DOHH2 (cell line): Measurements from ENCODE around the gene SNAPC3.

Experiments
- H3F3A ChIP-seq: fragments of 200-600 bp; sonication (generic), shearing (Covaris generic); 2 replicates; pipeline ENCODE4 v1.6.0; 2016; ENCODE audit warnings: antibody characterized with exemption, mild to moderate bottlenecking; ENCODE audit not compliant: control insufficient read depth, insufficient read depth
- H3K27ac ChIP-seq: fragments of 200-600 bp; sonication (generic); 2 replicates; pipeline ENCODE4 v1.5.1; 2014; ENCODE audit warnings: low read depth, mild to moderate bottlenecking, low read length, moderate library complexity
- H3K27me3 ChIP-seq: fragments of 200-600 bp; sonication (generic); 2 replicates; pipeline ENCODE4 v1.6.1; 2014; ENCODE audit warnings: mild to moderate bottlenecking, low read length, mixed read lengths; ENCODE audit not compliant: control insufficient read depth
- H3K36me3 ChIP-seq: fragments of 200-600 bp; sonication (generic); 2 replicates; pipeline ENCODE4 v1.6.1; 2014; ENCODE audit warnings: mild to moderate bottlenecking, low read length, moderate library complexity, mixed read lengths; ENCODE audit not compliant: control insufficient read depth
- H3K4me1 ChIP-seq: fragments of 200-600 bp; sonication (generic); 2 replicates; pipeline ENCODE4 v1.6.1; 2014; ENCODE audit warnings: mild to moderate bottlenecking, low read length, mixed read lengths; ENCODE audit not compliant: control insufficient read depth
- H3K4me2 ChIP-seq: fragments of 200-600 bp; sonication (generic); 2 replicates; pipeline ENCODE4 v1.6.0; 2014; ENCODE audit warnings: mild to moderate bottlenecking, low read length, moderate library complexity
- H3K4me3 ChIP-seq: fragments of 200-600 bp; sonication (generic); 2 replicates; pipeline ENCODE4 v1.5.1; 2014; ENCODE audit warnings: mild to moderate bottlenecking, low read length, mixed read lengths
- H3K79me2 ChIP-seq: fragments of 200-600 bp; sonication (generic); 2 replicates; pipeline ENCODE4 v1.6.1; 2014; ENCODE audit warnings: mild to moderate bottlenecking, low read length, mixed read lengths; ENCODE audit not compliant: control insufficient read depth
- H3K9me2 ChIP-seq: fragments of 200-600 bp; sonication (generic); replicated peaks from 2 replicates; pipeline ENCODE4 v1.6.1; 2014; ENCODE audit warnings: mild to moderate bottlenecking, low read length, mixed read lengths; ENCODE audit not compliant: control insufficient read depth
- H3K9me3 ChIP-seq: fragments of 200-600 bp; sonication (generic); 2 replicates; pipeline ENCODE4 v1.6.1; 2014; ENCODE audit warnings: antibody characterized with exemption, low read length, mixed read lengths; ENCODE audit not compliant: control insufficient read depth, insufficient read depth
- H4K20me1 ChIP-seq: fragments of 200-600 bp; sonication (generic); 2 replicates; pipeline ENCODE4 v1.6.0; 2014; ENCODE audit warnings: low read depth, mild to moderate bottlenecking, antibody characterized with exemption, low read length, moderate library complexity; ENCODE audit not compliant: control insufficient read depth, insufficient read depth
- CTCF ChIP-seq: fragments of 200-600 bp; sonication (generic); IDR thresholded peaks from one replicate; pipeline ENCODE4 v1.5.1; 2014; ENCODE audit warnings: antibody characterized with exemption, mild to moderate bottlenecking, low read depth, low read length; ENCODE audit not compliant: poor library complexity, severe bottlenecking
- EZH2phosphoT487 ChIP-seq: fragments of 200-600 bp; sonication (generic); IDR thresholded peaks from 2 replicates; pipeline ENCODE4 v1.6.1; 2017; ENCODE audit warnings: borderline replicate concordance, mild to moderate bottlenecking, antibody characterized with exemption, low read length, moderate library complexity, mixed read lengths

SNAPC3 gene

DNA sequence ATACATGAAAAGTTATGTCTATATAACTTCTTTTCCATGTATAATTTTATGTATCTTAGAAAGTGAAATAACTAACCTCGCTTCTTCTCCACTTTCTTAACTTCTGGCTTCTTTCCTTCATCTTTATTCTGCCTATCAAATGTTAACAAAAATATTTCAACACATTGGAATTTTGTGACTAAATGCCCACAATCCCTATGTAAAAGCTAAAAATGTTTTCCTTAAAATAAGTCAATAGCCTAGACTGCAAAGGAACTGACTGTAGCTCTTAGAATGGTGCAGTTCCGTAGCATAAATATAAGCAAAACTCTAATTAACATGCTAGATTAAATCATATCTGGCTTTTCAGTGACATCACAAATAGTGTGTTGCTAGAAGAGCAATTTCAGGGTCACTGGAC lies 47.2 kb downstream of the SNAPC3 start:
- no peak overlapping the region for H3K4me2 ChIP-seq
- H3K27ac ChIP-seq = no peak overlapping the region
- H3K9me2 ChIP-seq = no peaks in the 10 kb centered on the region
- H3K4me1 ChIP-seq = peaks cover 27% of the 10 kb centered on the region
- TF ChIP-seq EZH2phosphoT487 (no peak), CTCF (no peak)
- H3K4me3 ChIP-seq = no peak overlapping the region
- no peaks in the 10 kb centered on the region for H3K79me2 ChIP-seq
- H4K20me1 ChIP-seq = no peaks in the 10 kb centered on the region
- peaks cover 24% of the 10 kb centered on the region; the same call in 1 of the 2 replicates for H3F3A ChIP-seq
- H3K36me3 ChIP-seq = peaks cover 96% of the 10 kb centered on the region
- H3K27me3 ChIP-seq = no peaks in the 10 kb centered on the region
- H3K9me3 ChIP-seq = no peaks in the 10 kb centered on the region

- Histone ChIP-seq H3K36me3 (peaks cover 88% of the 10 kb centered on the region), H3K27me3 (no peaks in the 10 kb centered on the region), H3K9me2 (no peaks in the 10 kb centered on the region), H3K9me3 (no peaks in the 10 kb centered on the region), H3K4me2 (no peak overlapping the region), H3K4me1 (peaks cover 40% of the 10 kb centered on the region), H3K4me3 (no peak overlapping the region), H3F3A (peaks cover 20% of the 10 kb centered on the region; the same call in 1 of the 2 replicates), H3K79me2 (peaks cover 8% of the 10 kb centered on the region; the same call in 1 of the 2 replicates), H4K20me1 (no peaks in the 10 kb centered on the region), H3K27ac (no peak overlapping the region)
- no peak for TF ChIP-seq EZH2phosphoT487
- no peak for TF ChIP-seq CTCF
Observed at GRCh38 chr9:15475923-15476536, 53.4 kb downstream of the SNAPC3 start.

DNA sequence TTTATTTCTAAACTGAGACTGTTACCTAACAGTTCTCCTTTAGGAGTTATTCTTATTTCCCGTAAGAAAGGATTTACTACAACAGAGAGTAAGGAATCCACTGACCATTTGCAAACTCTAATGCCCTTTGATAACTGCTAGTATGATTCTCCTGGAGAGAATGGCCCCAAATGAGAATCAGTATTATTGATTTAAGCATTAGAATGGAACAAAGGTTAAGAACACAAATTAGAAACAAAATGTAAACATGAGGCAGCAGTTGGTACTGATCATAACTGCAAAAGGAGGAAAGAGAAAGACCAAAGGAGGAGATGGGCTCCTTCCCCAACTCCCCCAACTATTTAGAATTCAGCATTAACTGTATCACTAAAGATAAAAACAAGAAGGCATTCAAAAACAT lies 57.4 kb downstream of the SNAPC3 start:
- TF ChIP-seq CTCF (no peak), EZH2phosphoT487 (no peak)
- Histone ChIP-seq H3K4me1 (peaks cover 14% of the 10 kb centered on the region), H3K4me2 (no peak overlapping the region), H3K27ac (no peak overlapping the region), H3K9me3 (no peaks in the 10 kb centered on the region), H3K4me3 (no peak overlapping the region), H3K27me3 (no peaks in the 10 kb centered on the region), H3K79me2 (peaks cover 12% of the 10 kb centered on the region; the same call in 1 of the 2 replicates), H3F3A (peaks cover 9% of the 10 kb centered on the region; the same call in 1 of the 2 replicates), H4K20me1 (no peaks in the 10 kb centered on the region; the same call in 1 of the 2 replicates), H3K36me3 (peaks cover 82% of the 10 kb centered on the region), H3K9me2 (no peaks in the 10 kb centered on the region)
